ENCODE data around the gene SCNN1A. TPM values are rescaled to one million over a fixed set of nuclear protein-coding genes. Genes with fewer than 3 reads are reported as not detected.

Gene SCNN1A
- total and polyA plus RNA-seq, 2 donors (not counting 1 experiment from before 2014, with no cell fraction given), result under 0.01 to 0.05 TPM

DNA sequence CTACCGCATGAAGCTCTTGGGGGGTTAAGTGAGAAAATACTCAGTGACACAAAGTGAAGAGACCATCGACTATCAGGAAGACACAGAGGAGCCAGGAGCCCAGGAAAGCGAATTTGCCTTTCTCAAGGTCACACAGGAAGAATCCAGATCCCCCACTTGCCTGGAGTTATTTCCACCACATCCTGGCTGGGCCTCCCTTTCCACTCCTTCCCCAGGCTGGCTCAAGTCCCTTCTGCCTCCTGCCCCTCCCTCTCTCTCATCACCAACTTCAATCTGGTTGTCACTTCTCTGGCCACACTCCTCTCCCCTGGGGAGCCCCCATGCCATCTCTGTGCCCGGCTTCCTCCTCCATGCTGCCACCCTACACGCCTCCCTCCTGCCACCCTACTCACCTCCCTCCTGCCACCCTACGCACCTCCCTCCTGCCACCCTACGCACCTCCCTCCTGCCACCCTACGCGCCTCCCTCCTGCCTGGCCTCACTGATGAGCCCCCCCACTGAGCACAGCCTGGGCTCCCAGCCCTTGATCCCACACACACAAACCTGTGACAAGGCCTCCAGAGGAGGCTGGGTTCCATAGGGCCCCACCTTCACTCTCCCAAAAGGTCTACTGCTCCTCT lies 6.3 kb downstream of the SCNN1A start:
- Histone ChIP-seq H4K20me1 (ENCODE audit: control insufficient read depth, extremely low read depth, insufficient read depth, low read length) (no peaks in the 10 kb centered on the region), H3K4me1 (ENCODE audit: control insufficient read depth, extremely low read depth, insufficient read depth, low read length) (peaks cover 8% of the 10 kb centered on the region), H3K27me3 (ENCODE audit: control insufficient read depth, insufficient read depth, low read length) (no peaks in the 10 kb centered on the region), H3K79me2 (ENCODE audit: control insufficient read depth, insufficient read depth, low read length) (no peaks in the 10 kb centered on the region), H3K9ac (ENCODE audit: insufficient read depth, low read length) (no peak overlapping the region), H3K4me2 (ENCODE audit: extremely low read depth, insufficient read depth, low read length) (no peak overlapping the region), H3K36me3 (ENCODE audit: control insufficient read depth, insufficient read depth, low read length) (no peaks in the 10 kb centered on the region), H3K4me3 (replicated peaks in 1 of 4; ENCODE audit: control extremely low read depth in 1 of 4, insufficient read depth in 1 of 4, low read depth in 3 of 4, low read length in 4 of 4) (no peak overlapping the region), H3K9me3 (ENCODE audit: control insufficient read depth, insufficient read depth, low read depth, low read length) (no peaks in the 10 kb centered on the region), H3K27ac (ENCODE audit: insufficient read depth, low read length) (no peak overlapping the region), H2AFZ (ENCODE audit: low read length) (no peak overlapping the region)
- DNase-seq (ENCODE audit: low read depth in 2 of 2), result no peak
- TF ChIP-seq CTCF (conservative IDR thresholded peaks at IDR 0.05 in 1 of 2, IDR thresholded peaks at IDR 0.05 in 1 of 2; ENCODE audit: low read depth in 1 of 2, low read length in 2 of 2) (no peak), EZH2 (IDR thresholded peaks at IDR 0.05; ENCODE audit: low read length, missing control alignments) (no peak)

GRCh38 chr12:6367969-6368892 lies 7.1 kb downstream of the SCNN1A start:
- DNase-seq (ENCODE audit: low read depth in 2 of 2), result no peak
- Histone ChIP-seq H3K4me2 (ENCODE audit: extremely low read depth, insufficient read depth, low read length) (no peak overlapping the region), H3K9me3 (ENCODE audit: control insufficient read depth, insufficient read depth, low read depth, low read length) (no peaks in the 10 kb centered on the region), H3K79me2 (ENCODE audit: control insufficient read depth, insufficient read depth, low read length) (no peaks in the 10 kb centered on the region), H3K4me3 (replicated peaks in 1 of 4; ENCODE audit: control extremely low read depth in 1 of 4, insufficient read depth in 1 of 4, low read depth in 3 of 4, low read length in 4 of 4) (no peak overlapping the region), H3K9ac (ENCODE audit: insufficient read depth, low read length) (no peak overlapping the region), H2AFZ (ENCODE audit: low read length) (no peak overlapping the region), H4K20me1 (ENCODE audit: control insufficient read depth, extremely low read depth, insufficient read depth, low read length) (no peaks in the 10 kb centered on the region), H3K4me1 (ENCODE audit: control insufficient read depth, extremely low read depth, insufficient read depth, low read length) (peaks cover 10% of the 10 kb centered on the region), H3K27ac (ENCODE audit: insufficient read depth, low read length) (no peak overlapping the region), H3K36me3 (ENCODE audit: control insufficient read depth, insufficient read depth, low read length) (no peaks in the 10 kb centered on the region), H3K27me3 (ENCODE audit: control insufficient read depth, insufficient read depth, low read length) (no peaks in the 10 kb centered on the region)
- TF ChIP-seq CTCF (conservative IDR thresholded peaks at IDR 0.05 in 1 of 2, IDR thresholded peaks at IDR 0.05 in 1 of 2; ENCODE audit: low read depth in 1 of 2, low read length in 2 of 2) (no peak), EZH2 (IDR thresholded peaks at IDR 0.05; ENCODE audit: low read length, missing control alignments) (no peak)
